AG10803 (cell line): ENCODE data around the gene GBF1.

Experiments
- DNase-seq: peaks from one replicate; pipeline ENCODE4 v3.0.0; 2010; ENCODE audit warnings: low read depth
- H3K4me3 ChIP-seq: 2 replicates; pipeline ENCODE4 v1.5.1; 2011; ENCODE audit warnings: mild to moderate bottlenecking, low read length, control low read depth
- TF ChIP-seq, protein P1 (sequence below): conservative IDR thresholded peaks from 2 replicates; pipeline ENCODE4 v1.5.1; 2011; ENCODE audit warnings: mild to moderate bottlenecking, low read length, control low read depth, inconsistent platforms

GBF1 gene

GRCh38 chr10:102287991-102288390 is 42.7 kb downstream of the GBF1 start:
- DNase-seq = no peak
- TF ChIP-seq, protein P1, sequence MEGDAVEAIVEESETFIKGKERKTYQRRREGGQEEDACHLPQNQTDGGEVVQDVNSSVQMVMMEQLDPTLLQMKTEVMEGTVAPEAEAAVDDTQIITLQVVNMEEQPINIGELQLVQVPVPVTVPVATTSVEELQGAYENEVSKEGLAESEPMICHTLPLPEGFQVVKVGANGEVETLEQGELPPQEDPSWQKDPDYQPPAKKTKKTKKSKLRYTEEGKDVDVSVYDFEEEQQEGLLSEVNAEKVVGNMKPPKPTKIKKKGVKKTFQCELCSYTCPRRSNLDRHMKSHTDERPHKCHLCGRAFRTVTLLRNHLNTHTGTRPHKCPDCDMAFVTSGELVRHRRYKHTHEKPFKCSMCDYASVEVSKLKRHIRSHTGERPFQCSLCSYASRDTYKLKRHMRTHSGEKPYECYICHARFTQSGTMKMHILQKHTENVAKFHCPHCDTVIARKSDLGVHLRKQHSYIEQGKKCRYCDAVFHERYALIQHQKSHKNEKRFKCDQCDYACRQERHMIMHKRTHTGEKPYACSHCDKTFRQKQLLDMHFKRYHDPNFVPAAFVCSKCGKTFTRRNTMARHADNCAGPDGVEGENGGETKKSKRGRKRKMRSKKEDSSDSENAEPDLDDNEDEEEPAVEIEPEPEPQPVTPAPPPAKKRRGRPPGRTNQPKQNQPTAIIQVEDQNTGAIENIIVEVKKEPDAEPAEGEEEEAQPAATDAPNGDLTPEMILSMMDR = no peak
- H3K4me3 ChIP-seq = no peak overlapping the region

DNA sequence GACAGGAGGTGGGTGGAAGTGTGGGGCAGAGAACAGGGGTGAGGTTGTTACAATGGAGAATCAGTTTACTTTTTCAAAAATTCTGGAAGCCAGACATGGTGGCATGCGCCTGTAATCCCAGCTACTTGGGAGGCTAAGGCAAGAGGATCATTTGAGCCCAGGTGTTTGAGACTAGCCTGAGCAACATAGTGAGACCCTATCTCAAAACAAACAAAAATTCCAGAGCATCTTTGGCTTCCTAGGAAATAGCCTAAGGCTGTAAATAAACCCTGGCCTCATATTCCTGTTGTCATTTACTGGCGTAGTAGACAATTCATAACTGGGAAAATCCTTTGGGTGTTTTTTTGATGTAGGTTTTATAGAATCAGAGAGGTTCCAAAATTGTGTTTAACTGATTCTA is 44.0 kb downstream of the GBF1 start:
- no peak overlapping the region for H3K4me3 ChIP-seq
- TF ChIP-seq, protein P1 = no peak
- DNase-seq = no peak

- TF ChIP-seq, protein P1 = no peak
- DNase-seq = no peak
- no peak overlapping the region for H3K4me3 ChIP-seq
Observed at GRCh38 chr10:102289840-102290239, 44.5 kb downstream of the GBF1 start.

DNA sequence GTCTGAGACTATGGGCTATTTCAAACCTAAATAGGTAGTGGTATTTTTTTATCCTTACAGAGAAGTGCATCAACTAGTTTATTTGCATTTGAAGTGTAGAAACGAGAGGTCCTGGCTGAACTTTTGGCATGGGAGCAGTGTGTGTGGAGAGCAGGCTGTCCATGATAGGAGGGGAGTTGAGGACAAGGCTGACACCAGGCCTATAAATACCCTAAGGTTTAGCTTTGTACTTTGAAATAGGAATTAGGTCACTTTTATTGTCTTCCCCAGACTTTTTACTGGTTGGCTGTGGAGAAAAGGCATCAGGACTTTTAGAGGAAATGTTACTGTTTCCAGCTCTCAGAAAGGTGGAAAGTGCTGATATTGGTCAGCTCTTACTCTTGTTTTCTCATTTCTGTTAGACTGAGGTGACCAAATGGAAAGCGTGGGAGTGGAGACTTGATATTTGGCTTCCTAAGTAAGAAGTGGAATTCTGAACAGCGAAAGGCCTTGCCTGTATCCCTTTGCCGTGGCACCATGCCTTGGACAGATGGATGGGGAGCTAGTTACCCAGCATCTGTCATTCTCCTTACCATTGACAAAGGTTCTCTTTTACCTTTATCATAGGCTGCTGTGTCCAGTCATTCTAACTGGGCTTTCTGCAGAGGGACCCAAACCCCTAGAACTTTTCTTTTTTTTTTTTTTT is 46.0 kb downstream of the GBF1 start:
- DNase-seq = no peak
- TF ChIP-seq, protein P1 = no peak
- H3K4me3 ChIP-seq = no peak overlapping the region

DNA sequence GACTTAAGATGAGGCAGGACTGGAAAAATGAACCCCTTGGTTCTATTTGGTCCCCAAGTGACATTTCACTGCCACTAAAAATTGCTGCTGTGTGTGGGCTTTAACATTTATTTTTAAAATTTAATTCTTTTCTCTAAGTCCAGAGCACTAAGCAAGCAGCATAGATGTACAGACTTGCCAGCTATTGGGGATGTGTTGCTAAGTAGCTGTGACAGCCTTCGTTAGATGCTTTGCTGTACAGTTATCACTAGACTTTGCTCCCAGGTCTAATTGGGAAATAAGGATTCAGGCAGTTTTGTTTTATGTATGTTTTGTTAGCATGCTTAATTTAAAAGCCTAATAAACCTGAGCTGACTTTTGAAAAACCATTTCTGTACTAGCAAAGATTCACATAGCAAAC is 51.8 kb downstream of the GBF1 start:
- DNase-seq = no peak
- TF ChIP-seq, protein P1 = no peak
- H3K4me3 ChIP-seq = no peak overlapping the region

- no peak overlapping the region for H3K4me3 ChIP-seq
- no peak for DNase-seq
- TF ChIP-seq, protein P1 = no peak
Observed at GRCh38 chr10:102298899-102299298, 53.6 kb downstream of the GBF1 start.

DNA sequence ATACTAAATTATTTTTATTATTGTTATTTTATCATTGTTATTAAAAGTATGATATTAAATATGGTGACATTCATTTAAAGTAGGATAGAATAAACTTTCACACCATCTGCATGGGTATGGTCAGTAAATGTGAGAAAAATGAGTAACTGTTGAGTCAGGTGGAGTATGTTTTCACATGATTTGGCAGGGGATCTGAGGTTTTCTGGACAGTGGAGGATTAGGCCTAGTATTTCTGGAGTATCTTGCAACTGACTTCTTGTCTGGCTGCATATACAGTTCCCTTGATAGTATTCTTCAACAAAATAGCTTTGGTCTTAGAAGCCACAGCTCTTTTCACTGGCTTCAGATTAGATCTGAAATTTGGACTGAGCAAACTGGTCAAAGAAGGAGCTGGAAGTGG is 54.5 kb downstream of the GBF1 start:
- H3K4me3 ChIP-seq = no peak overlapping the region
- DNase-seq = peak; percentile 65
- TF ChIP-seq, protein P1 = no peak
